Fibroblast of pulmonary artery (primary cell): Measurements from ENCODE around the gene NSUN4.
"Not testable (repeated sequence)": the region's sequence is repeated elsewhere in the genome, so short reads cannot be mapped to it uniquely, and the experiment has no call there.

Experiments used
- DNase-seq: peaks from one replicate; pipeline ENCODE4 v3.0.0-alpha.2; 2010; ENCODE audit warnings: low read depth
- H3K4me3 ChIP-seq: replicated peaks from 2 replicates; pipeline ENCODE4 v1.5.1; 2011; ENCODE audit warnings: low read depth, mild to moderate bottlenecking, control low read depth, low read length, moderate library complexity
- CTCF ChIP-seq: IDR thresholded peaks from 2 replicates; pipeline ENCODE4 v1.5.1; 2011; ENCODE audit warnings: mild to moderate bottlenecking, control low read depth, low read length, inconsistent platforms; ENCODE audit errors: missing control alignments

Gene NSUN4

GRCh38 chr1:46343351-46343695 lies 2.7 kb downstream of the NSUN4 start:
- no peak for TF ChIP-seq CTCF
- no peak for DNase-seq
- no peak overlapping the region for H3K4me3 ChIP-seq

GRCh38 chr1:46343705-46344104 lies 3.1 kb downstream of the NSUN4 start:
- no peak for TF ChIP-seq CTCF
- H3K4me3 ChIP-seq = no peak overlapping the region
- no peak for DNase-seq

- no peak overlapping the region for H3K4me3 ChIP-seq
- no peak for TF ChIP-seq CTCF
- DNase-seq = no peak
Observed at GRCh38 chr1:46344481-46344880, 3.9 kb downstream of the NSUN4 start.

GRCh38 chr1:46345281-46345680 lies 4.7 kb downstream of the NSUN4 start:
- H3K4me3 ChIP-seq = no peak overlapping the region
- TF ChIP-seq CTCF = no peak

GRCh38 chr1:46352363-46352762 lies 11.8 kb downstream of the NSUN4 start:
- no peak for DNase-seq
- no peak for TF ChIP-seq CTCF
- H3K4me3 ChIP-seq = no peak overlapping the region

More at GRCh38 chr1:46345281-46345680, 4.7 kb downstream of the NSUN4 start:
- no peak for DNase-seq

- not testable (repeated sequence) for DNase-seq, H3K4me3 ChIP-seq
Observed at GRCh38 chr1:46355920-46356319, 15.3 kb downstream of the NSUN4 start.

GRCh38 chr1:46362158-46362557 lies 21.6 kb downstream of the NSUN4 start:
- DNase-seq = no peak
- H3K4me3 ChIP-seq = no peak overlapping the region
- no peak for TF ChIP-seq CTCF

- no peak overlapping the region for H3K4me3 ChIP-seq
- TF ChIP-seq CTCF = no peak
- DNase-seq = no peak
Observed at GRCh38 chr1:46363121-46363520, 22.5 kb downstream of the NSUN4 start.
